Activated CD4-positive, alpha-beta T cell treated with anti-CD3 and anti-CD28 coated beads for 4 hours (primary cell): Measurements from ENCODE around the gene FSTL4.

Experiments
- DNase-seq, 2 donors: peaks; one replicate each; pipeline ENCODE4 v3.0.0-alpha.2; 2020

The FSTL4 gene

GRCh38 chr5:133511653-133512235 is 100.6 kb downstream of the FSTL4 start:
- DNase-seq: no peak

- no peak for DNase-seq
These were observed 101.6 kb downstream of the FSTL4 start for GRCh38 chr5:133510634-133511262.

DNA sequence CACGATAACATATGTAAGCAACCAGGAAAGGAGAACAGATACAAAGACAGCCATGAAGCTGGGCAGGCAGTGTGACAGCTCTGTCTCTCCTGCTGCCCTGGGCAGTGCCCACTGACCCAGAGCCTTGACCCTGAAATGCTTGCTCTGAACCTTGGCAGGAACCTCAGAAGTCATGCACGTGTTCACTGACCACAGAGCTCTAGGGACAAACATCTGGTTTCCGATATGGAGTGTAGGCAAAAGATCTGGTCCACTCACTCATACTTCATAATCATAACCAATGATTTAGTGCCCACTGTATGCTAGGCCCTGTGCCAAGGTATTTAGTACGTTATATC is 102.6 kb downstream of the FSTL4 start:
- no peak for DNase-seq

DNA sequence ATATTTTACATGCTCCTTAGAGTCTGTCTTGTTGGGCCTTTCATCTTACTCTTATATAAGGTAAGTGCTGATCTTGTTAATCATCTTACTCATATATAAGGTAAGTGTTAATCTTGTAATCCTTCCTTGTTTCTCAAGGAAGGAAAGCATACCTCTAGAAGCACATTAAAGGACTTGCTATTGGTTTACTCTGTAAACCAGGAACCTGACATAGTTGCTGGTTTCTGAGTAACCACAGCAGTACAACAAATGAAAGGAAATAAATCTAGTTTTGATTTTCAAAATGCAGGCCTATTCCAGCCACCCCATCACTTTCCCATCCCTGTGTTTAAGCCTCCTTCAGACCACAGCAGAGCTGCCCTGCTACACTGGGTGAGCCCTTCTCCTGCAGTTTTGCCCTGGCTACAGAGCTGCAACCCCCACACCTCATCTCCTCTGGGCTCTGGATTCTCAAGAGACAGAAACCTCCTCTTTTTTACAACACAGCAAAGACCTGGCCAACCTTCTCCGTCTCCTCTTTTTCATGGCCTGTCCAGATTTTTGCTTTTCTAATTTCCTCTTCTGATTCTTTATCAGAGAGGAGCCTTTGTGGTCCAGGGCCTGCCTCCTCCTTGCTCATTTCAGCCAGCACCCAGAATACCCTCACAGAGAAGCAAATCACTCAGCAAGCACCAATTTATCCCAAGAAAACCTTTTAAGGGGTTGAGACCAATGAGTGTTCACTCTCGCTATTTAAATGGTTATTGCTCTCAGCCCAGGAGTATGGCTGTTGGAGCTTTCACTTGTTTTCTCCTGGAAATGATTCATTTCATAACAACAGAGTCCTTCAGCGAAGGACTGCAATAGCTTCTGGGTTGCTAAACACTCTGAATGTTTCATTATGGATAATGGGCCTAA is 103.2 kb downstream of the FSTL4 start:
- DNase-seq: no peak

- DNase-seq: no peak
These were observed 104.0 kb downstream of the FSTL4 start for GRCh38 chr5:133508331-133508730.

GRCh38 chr5:133506181-133506580 is 106.2 kb downstream of the FSTL4 start:
- no peak for DNase-seq

DNA sequence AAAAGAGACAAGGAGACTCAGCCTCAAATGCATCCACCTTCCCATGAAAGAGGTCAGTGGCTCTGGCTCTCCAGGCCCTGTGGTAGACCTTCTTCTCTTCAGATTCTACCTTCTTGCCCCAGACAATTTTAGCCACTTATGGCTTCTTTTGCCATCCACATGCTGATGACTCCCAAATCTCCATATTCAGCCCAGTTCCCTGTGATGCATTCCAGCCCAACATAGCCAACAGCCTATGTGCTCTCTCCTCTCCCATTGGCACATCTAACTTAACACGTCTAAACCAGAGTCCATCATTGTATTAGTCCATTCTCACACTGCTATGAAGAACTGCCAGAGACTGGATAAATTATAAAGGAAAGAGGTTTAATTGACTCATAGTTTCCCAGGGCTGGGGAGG is 108.8 kb downstream of the FSTL4 start:
- no peak for DNase-seq

DNA sequence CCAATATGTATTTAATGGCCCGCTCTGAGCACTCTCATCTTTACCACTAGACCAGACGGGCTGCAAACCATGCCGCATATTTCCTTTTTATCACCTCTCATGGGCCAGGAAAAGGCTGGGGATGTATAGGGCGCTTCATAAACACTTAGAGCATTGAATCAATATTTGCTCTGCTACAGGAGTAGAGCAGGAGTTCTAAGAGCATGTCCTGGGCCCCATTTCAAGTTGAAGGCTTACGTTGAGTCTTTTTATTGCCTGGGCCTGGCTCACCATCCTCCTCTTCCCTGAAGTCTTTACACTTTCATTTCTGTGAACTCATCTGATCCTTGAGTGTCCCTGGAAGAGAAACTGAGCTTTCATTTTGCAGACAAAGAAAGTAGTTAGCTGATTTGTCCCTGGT is 112.4 kb downstream of the FSTL4 start:
- no peak for DNase-seq

DNA sequence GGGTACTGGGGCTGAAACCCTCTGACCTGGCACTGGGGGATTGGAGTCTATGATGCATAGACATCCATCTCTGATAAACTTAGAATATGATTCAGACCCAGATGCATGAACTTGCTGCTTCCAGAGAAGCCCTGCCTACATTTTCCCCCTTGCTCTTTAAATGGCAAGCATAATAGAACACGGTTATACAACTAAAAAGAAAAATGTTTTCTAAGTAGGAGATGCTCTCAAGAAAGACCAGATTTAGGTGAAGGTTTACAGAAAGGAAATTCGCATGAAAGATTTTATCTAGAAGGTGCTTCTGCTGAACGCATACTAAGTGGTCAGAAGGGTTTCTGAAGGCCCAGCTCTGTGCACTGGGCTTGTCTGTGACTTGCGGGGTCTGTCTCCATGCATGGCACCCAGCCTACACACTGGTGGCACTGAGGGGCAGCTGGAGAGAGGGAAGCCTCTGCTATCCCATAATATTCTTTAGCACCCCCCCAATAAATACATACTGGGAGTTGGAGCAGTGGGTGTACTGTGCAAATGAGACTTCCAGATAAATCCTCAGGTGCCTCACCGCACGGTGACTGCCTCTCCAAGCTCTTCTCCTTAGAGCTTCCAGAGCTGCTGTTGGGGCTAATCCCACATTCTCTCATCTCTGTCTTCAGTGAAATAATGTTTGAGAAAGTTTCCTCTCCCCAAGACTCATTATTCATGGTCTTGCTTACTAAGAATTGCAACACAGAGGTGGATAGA is 114.6 kb downstream of the FSTL4 start:
- DNase-seq: no peak

- DNase-seq: no peak
These were observed 115.7 kb downstream of the FSTL4 start for GRCh38 chr5:133496631-133497030.

- no peak for DNase-seq
These were observed 117.5 kb downstream of the FSTL4 start for GRCh38 chr5:133494923-133495246.

DNA sequence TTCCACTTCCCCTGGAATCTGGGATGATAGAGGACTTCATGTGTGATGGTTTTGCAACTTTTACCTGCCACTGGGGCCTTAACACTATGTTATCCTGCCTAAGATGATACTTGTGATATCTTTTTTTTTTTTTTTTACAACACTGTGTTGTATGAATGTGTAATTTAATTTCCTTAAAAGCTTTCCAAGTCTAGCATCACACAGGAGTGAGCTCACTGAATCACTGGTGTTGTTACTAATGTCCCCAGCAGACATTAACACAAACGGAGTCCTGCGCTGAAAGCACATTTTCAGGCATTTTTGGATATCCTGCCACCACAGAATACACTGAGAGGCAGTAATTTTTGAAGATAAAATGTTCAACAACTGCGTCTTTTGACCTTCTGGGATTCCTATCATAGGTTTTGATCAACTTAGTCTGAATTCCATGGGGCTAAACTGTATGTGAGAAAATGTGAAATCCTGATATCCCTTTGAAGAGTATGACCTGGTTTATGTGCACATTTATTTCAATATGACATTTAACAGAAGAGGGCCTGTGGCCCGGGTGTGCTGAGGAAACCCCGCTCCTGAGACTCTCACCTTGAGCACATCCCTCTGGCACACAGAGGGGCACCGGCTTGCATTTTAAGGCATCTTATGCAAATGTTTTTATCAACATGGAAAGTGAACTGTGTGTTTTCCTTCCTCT is 118.0 kb downstream of the FSTL4 start:
- no peak for DNase-seq

GRCh38 chr5:133489632-133490031 is 122.7 kb downstream of the FSTL4 start:
- no peak for DNase-seq

DNA sequence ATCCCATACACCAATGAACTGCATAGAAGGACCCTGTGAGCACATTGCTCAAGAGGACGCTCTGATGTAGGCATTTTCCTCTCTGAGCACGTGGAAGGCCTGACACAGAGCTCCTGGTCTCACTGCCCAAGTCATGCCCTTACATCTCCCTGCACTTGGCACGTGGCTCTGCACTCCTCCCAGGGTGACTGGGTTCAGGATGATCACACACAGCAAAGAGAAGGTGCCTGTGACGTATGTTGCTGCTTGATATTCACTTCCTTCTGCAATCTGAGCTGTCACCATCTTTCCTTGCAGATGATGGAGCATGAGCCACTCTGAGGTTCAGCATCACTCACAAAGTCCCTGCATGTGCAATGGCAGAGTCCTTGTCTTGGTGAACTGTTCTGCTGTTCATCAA is 125.2 kb downstream of the FSTL4 start:
- no peak for DNase-seq

DNA sequence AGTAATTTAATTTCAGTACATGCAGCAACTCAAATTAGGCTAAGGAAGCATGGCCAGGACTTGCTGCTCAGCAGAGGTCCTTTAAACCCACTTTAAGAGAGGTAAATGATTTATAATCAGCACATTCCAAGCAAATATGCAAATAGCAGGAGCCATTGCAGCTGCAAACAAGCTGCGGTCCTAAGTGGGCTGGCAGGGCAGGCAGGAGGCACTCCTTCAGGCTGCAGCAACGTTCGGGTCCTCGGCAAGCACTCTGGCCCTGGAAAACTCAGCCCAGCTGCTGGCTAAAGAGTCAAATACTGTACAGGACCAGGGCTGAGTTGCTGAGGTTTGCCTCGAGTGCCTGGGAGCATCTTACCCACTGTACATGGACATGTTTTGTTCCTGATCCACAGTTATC is 126.9 kb downstream of the FSTL4 start:
- DNase-seq: no peak

GRCh38 chr5:133483406-133484090 is 128.8 kb downstream of the FSTL4 start:
- DNase-seq: no peak

DNA sequence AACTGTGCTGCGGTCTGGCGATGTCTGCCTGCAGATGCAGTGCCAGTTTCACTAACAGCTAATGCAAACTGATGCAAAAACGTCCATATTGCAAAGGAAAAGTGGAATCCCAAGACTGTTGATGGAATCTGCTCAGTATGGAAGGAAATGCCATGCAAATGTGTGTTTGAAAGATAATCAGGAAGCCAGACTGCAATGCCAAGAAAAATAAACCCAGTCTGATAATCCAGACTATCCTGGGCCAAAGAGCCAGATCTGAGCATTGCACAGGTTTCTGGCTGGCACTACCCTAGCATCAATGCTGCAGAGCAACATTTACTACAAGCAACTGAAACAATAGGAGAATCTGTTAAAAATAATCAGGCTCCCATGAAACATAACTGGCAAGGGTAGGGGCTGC is 130.3 kb downstream of the FSTL4 start:
- DNase-seq: no peak

DNA sequence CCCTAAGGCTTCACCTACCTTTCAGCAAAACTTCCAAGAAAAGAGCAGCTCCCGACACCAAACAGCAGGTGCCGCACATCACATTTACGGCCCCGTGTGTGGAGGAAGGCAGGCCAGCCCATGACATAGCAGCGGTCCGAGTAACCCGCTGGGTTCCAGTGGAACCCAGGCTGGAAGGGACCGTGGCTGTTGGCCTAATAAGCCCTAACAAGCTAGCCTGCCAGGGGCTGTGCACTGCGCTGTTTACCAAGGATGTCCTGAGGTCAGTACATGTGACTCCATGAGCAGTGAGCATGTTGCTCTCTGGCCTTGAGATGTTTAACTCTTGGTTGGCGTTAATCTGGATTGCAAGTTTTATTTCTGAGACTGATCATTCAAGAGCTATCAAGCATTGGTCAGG is 131.5 kb downstream of the FSTL4 start:
- DNase-seq: no peak

- DNase-seq: no peak
These were observed 132.0 kb downstream of the FSTL4 start for GRCh38 chr5:133480366-133480765.

GRCh38 chr5:133478199-133478985 is 133.9 kb downstream of the FSTL4 start:
- no peak for DNase-seq

DNA sequence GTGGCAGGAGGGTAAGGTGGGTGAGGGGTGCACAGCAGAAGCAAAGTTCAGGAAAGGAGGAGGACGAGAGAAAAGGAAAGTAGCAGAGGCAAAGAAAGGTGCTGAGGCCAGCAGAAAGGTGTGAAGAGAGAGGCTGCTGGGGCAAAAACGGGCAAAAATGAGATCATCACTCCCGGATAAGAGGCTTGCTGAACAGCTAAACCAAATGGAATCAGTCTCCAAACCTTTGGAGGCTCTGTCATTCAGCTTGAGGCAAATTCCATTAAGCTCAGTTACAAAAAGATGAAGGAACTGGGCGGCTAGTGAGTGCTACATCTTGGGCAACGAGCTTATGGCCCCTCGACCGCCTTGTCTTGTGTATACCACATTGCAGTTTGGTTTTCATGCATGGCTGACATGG is 136.4 kb downstream of the FSTL4 start:
- DNase-seq: no peak
